Chondrocyte (in vitro differentiated cells): Measurements from ENCODE around the gene BCL2L15. TPM values are rescaled to one million over a fixed set of nuclear protein-coding genes. Genes with fewer than 3 reads are reported as not detected.

Source experiments
- DNase-seq: peaks from one replicate; pipeline ENCODE4 v3.0.0; 2021; ENCODE audit warnings: mixed read lengths, low spot score
- H3K27ac Mint-ChIP-seq: one replicate; pipeline ENCODE4 v1.8.0; 2021; ENCODE audit warnings: mild to moderate bottlenecking, moderate library complexity, mixed read lengths; ENCODE audit not compliant: unreplicated experiment
- H3K27me3 Mint-ChIP-seq: 2 replicates; pipeline ENCODE4 v1.8.0; 2021; ENCODE audit warnings: low read depth, mixed read lengths
- H3K36me3 Mint-ChIP-seq: 2 replicates; pipeline ENCODE4 v1.8.0; 2021; ENCODE audit warnings: low read depth, mixed read lengths
- H3K4me1 Mint-ChIP-seq: 2 replicates; pipeline ENCODE4 v1.8.0; 2021; ENCODE audit warnings: low read depth, mild to moderate bottlenecking, mixed read lengths
- H3K4me3 Mint-ChIP-seq: one replicate; pipeline ENCODE4 v1.8.0; 2021; ENCODE audit warnings: mild to moderate bottlenecking, moderate library complexity, mixed read lengths; ENCODE audit not compliant: unreplicated experiment
- H3K9me3 Mint-ChIP-seq: 2 replicates; pipeline ENCODE4 v1.8.0; 2021; ENCODE audit warnings: low read depth, mixed read lengths
- total RNA-seq: library from RNA; stranded (reverse); gene quantifications from 3 replicates; pipeline ENCODE4 v1.2.1, GENCODE V29; 2021
- TF ChIP-seq, protein P1 (sequence below): fragments of 200-600 bp; sonication (generic); IDR thresholded peaks from 2 replicates; pipeline ENCODE4 v1.5.0; 2021; ENCODE audit warnings: antibody characterized with exemption, mild to moderate bottlenecking, moderate library complexity

Gene BCL2L15
- total RNA-seq, 1 donor from 2014 or later, result 0.17 TPM

GRCh38 chr1:113890816-113891215 is 3.4 kb upstream of the BCL2L15 start:
- no peak overlapping the region for H3K4me3 Mint-ChIP-seq
- peaks cover 7% of the 10 kb centered on the region for H3K36me3 Mint-ChIP-seq
- peaks cover 7% of the 10 kb centered on the region for H3K4me1 Mint-ChIP-seq
- no peaks in the 10 kb centered on the region for H3K27me3 Mint-ChIP-seq
- H3K27ac Mint-ChIP-seq, result no peak overlapping the region
- TF ChIP-seq, protein P1, sequence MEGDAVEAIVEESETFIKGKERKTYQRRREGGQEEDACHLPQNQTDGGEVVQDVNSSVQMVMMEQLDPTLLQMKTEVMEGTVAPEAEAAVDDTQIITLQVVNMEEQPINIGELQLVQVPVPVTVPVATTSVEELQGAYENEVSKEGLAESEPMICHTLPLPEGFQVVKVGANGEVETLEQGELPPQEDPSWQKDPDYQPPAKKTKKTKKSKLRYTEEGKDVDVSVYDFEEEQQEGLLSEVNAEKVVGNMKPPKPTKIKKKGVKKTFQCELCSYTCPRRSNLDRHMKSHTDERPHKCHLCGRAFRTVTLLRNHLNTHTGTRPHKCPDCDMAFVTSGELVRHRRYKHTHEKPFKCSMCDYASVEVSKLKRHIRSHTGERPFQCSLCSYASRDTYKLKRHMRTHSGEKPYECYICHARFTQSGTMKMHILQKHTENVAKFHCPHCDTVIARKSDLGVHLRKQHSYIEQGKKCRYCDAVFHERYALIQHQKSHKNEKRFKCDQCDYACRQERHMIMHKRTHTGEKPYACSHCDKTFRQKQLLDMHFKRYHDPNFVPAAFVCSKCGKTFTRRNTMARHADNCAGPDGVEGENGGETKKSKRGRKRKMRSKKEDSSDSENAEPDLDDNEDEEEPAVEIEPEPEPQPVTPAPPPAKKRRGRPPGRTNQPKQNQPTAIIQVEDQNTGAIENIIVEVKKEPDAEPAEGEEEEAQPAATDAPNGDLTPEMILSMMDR, result no peak
- no peak for DNase-seq
- H3K9me3 Mint-ChIP-seq, result no peaks in the 10 kb centered on the region

- H3K4me1 Mint-ChIP-seq, result peaks cover 6% of the 10 kb centered on the region
- H3K9me3 Mint-ChIP-seq, result no peaks in the 10 kb centered on the region
- H3K27me3 Mint-ChIP-seq, result no peaks in the 10 kb centered on the region
- H3K36me3 Mint-ChIP-seq, result no peaks in the 10 kb centered on the region
- no peak overlapping the region for H3K27ac Mint-ChIP-seq
- no peak for DNase-seq
- TF ChIP-seq, protein P1, result no peak
- H3K4me3 Mint-ChIP-seq, result no peak overlapping the region
These were observed 672 bp downstream of the BCL2L15 start for GRCh38 chr1:113886417-113887401.

DNA sequence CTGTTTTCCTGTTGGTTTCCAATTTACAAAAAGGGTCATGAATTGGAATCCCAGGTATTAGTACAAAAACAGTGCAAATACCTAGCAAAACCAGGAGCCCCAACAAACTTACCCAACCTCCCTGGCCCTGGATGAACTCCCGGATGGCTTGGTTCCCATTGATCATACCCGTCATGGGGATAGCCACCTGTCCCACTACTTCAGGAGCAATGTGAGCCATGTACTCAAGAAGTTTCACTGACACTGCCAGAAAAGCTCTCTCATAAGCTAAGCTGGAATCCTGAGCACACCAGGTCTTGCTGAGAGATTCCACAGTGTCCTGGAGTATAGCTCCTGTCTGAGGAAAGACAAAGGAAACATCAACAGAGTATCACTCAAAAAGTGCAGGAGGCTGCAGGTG is 5.7 kb downstream of the BCL2L15 start:
- H3K27me3 Mint-ChIP-seq, result no peaks in the 10 kb centered on the region
- H3K36me3 Mint-ChIP-seq, result no peaks in the 10 kb centered on the region
- peaks cover 6% of the 10 kb centered on the region for H3K4me1 Mint-ChIP-seq
- no peaks in the 10 kb centered on the region for H3K9me3 Mint-ChIP-seq
- H3K27ac Mint-ChIP-seq, result no peak overlapping the region
- TF ChIP-seq, protein P1, result no peak
- DNase-seq, result no peak
- H3K4me3 Mint-ChIP-seq, result no peak overlapping the region

DNA sequence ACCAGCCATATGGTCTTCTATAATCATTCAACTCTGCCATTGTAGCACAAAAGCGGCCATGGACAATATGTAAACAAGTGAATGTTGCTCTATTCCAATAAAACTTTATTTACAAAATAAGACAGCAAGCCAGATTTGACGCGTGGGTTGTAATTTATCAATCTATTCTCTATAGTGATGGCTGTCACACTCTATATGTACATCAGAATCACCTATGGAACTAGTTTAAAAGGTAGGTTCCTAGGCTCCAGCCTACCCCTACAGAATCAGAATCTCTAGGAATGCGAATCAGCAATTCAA is 7.7 kb downstream of the BCL2L15 start:
- TF ChIP-seq, protein P1, result no peak
- Mint-ChIP-seq H3K4me3 (no peak overlapping the region), H3K4me1 (no peaks in the 10 kb centered on the region), H3K27me3 (no peaks in the 10 kb centered on the region), H3K9me3 (no peaks in the 10 kb centered on the region), H3K27ac (no peak overlapping the region), H3K36me3 (no peaks in the 10 kb centered on the region)
- DNase-seq, result no peak

DNA sequence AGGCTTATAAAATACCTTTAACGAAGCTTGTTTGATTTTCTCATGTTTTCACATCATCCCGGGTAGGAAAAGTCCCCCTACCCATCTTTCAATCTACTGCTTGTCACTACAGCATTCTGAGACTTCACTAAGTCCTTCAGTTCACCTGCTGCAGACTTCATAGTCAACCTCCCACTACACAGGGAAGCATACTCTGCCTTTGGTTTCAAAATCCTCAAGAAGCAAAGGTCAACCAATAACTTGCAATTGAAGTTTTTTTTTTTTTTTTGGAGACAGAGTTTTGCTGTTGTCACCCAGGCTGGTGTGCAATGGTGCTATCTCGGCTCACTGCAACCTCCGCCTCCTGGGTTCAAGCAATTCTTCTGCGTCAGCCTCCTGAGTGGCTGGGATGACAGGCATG is 11.2 kb downstream of the BCL2L15 start:
- no peaks in the 10 kb centered on the region for H3K9me3 Mint-ChIP-seq
- DNase-seq, result no peak
- H3K4me1 Mint-ChIP-seq, result no peaks in the 10 kb centered on the region
- no peak overlapping the region for H3K27ac Mint-ChIP-seq
- no peaks in the 10 kb centered on the region for H3K36me3 Mint-ChIP-seq
- TF ChIP-seq, protein P1, result no peak
- no peak overlapping the region for H3K4me3 Mint-ChIP-seq
- no peaks in the 10 kb centered on the region for H3K27me3 Mint-ChIP-seq
